Right lobe of liver (tissue), 6 donors: ENCODE results near the gene MIEF1. TPM values are rescaled to one million over a fixed set of nuclear protein-coding genes. Genes with fewer than 3 reads are reported as not detected.

ENCODE experiments used
- ATAC-seq, 4 donors: fragments of 200-7000 bp; cut with Tn5 transposase; one replicate each; pipeline ENCODE4 v1.9.1; 2020; ENCODE audit warnings: mild to moderate bottlenecking in 4 of 4, moderate library complexity in 4 of 4
- DNase-seq, 3 donors: peaks; one replicate each; pipeline ENCODE4 v3.0.0-alpha.2; 2020
- H3K27ac ChIP-seq, 3 donors: fragments of 200-600 bp; one replicate each; pipeline ENCODE4 v1.8.0; 2022
- H3K27me3 ChIP-seq, 2 donors: fragments of 200-600 bp; one replicate each; pipeline ENCODE4 v1.8.0; 2022
- H3K36me3 ChIP-seq, 4 donors: fragments of 200-600 bp; sonication (generic) in 1 of 4; one replicate each; pipeline versions ENCODE4 v1.5.1 to v1.8.0; 2017 to 2022; ENCODE audit warnings: control low read depth in 1 of 4
- H3K4me1 ChIP-seq, 4 donors: fragments of 200-600 bp; sonication (generic) in 1 of 4; one replicate each; pipeline versions ENCODE4 v1.5.1 to v1.8.0; 2017 to 2022; ENCODE audit warnings: control low read depth in 1 of 4
- H3K4me3 ChIP-seq, 3 donors: fragments of 200-600 bp; one replicate each; pipeline ENCODE4 v1.8.0; 2022
- H3K9me3 ChIP-seq, 4 donors: fragments of 200-600 bp; sonication (generic) in 1 of 4; one replicate each; pipeline versions ENCODE4 v1.5.1 to v1.8.0; 2017 to 2022; ENCODE audit warnings: control low read depth in 1 of 4
- POLR2A ChIP-seq: fragments of 450-650 bp; IDR thresholded peaks from one replicate; pipeline ENCODE4 v1.6.1; 2017; ENCODE audit warnings: antibody characterized with exemption, mild to moderate bottlenecking
- WGBS: methylation state at CpG from one replicate; pipeline ENCODE4 v1.1.6; 2018; ENCODE audit warnings: low coverage, low lambda C conversion rate; ENCODE audit not compliant: insufficient coverage; ENCODE audit errors: missing lambda C conversion rate; 5-methylcytosine and 5-hydroxymethylcytosine counted together
- intact Hi-C, 2 donors: fragments of 100-400 bp; cut with DNase I; formaldehyde crosslinking; loops; one replicate each; pipeline versions ENCODE4 v1.11.2 to v1.14.1; 2022
- total RNA-seq, 6 experiments: library from RNA; depleted of rRNA in 2 of 6; stranded (reverse); fragments of >200 nt in 2 of 6; fragmentation: NEBNext Ultra II Directional in 3 of 6; extraction: Animal tissue kit (Norgen Biotek cat#: 25700) in 3 of 6; gene quantifications; one replicate each; pipeline versions ENCODE4 v1.1.0 to v1.2.4, GENCODE V29; 2016 to 2023
- TF ChIP-seq, protein P1 (sequence below), 4 donors: fragments of 200-600 bp in 3 of 4; fragments of 450-650 bp in 1 of 4; IDR thresholded peaks; one replicate each; pipeline versions ENCODE4 v1.5.1 to v1.8.0; 2016 to 2022; ENCODE audit warnings: antibody characterized with exemption in 4 of 4, mild to moderate bottlenecking in 2 of 4
- donor health status: DM: no; HTN: yes; CAD: no.
- donor health status: DM: no; HTN: no; CAD: no.
- donor health status: DM: no; HTN: no; CAD: no.
- donor health status: DM: no; HTN: yes; CAD: no.
- donor health status: DM: no; HTN: yes; CAD: no.

Gene MIEF1
- total RNA-seq, 6 experiments from 2014 or later, result 17.4 to 24.4 (median 21.5) TPM

DNA sequence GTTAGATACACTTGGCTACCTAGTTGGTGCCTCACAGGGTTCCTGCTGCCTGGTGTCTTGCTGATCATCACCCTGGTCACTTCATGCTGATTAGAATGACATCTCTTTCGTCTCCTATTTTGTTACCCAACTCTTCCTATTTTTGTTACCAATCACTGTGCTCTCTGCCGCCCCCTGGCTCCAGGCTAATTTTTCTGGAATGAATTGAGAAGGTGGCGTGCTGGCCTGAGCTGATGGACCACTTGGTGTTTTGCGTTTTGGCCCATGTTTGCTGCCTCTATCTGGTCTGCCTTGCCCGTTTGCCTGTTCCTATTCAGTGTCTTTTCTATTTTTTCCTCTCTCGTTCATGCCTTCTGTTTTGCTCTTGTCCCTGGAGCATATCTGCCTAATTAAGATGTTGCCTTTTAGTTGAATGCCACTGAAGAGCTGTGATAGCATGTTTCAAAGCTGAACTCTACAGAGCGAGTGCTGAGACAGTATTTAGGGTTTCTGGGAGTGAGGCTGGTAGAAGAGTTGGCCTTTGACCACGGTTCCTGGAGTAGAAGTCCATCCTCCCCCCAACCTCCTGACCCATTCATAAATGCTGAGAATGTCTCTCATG is 12.4 kb downstream of the MIEF1 start:
- Histone ChIP-seq H3K27me3 (no peaks in the 10 kb centered on the region), H3K36me3 (peaks cover 18 to 63% (median 38%) of the 10 kb centered on the region in 4 donors), H3K4me3 (no peak overlapping the region), H3K27ac (no peak overlapping the region), H3K9me3 (no peaks in the 10 kb centered on the region), H3K4me1 (peaks cover 0 to 9% (median 4%) of the 10 kb centered on the region in 4 donors)
- intact Hi-C loops, result no loop called here
- peak; percentile 49 to 66 (median 60) for ATAC-seq
- DNase-seq, result peak in 1 of 3 donors; percentile 56
- no peak for TF ChIP-seq POLR2A
- TF ChIP-seq, protein P1, sequence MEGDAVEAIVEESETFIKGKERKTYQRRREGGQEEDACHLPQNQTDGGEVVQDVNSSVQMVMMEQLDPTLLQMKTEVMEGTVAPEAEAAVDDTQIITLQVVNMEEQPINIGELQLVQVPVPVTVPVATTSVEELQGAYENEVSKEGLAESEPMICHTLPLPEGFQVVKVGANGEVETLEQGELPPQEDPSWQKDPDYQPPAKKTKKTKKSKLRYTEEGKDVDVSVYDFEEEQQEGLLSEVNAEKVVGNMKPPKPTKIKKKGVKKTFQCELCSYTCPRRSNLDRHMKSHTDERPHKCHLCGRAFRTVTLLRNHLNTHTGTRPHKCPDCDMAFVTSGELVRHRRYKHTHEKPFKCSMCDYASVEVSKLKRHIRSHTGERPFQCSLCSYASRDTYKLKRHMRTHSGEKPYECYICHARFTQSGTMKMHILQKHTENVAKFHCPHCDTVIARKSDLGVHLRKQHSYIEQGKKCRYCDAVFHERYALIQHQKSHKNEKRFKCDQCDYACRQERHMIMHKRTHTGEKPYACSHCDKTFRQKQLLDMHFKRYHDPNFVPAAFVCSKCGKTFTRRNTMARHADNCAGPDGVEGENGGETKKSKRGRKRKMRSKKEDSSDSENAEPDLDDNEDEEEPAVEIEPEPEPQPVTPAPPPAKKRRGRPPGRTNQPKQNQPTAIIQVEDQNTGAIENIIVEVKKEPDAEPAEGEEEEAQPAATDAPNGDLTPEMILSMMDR (IDR thresholded peaks at IDR 0.05), result peak; percentile 64 to 74 (median 66)
- WGBS, result 44% methylated on average over 8 of the region's 8 CpGs

DNA sequence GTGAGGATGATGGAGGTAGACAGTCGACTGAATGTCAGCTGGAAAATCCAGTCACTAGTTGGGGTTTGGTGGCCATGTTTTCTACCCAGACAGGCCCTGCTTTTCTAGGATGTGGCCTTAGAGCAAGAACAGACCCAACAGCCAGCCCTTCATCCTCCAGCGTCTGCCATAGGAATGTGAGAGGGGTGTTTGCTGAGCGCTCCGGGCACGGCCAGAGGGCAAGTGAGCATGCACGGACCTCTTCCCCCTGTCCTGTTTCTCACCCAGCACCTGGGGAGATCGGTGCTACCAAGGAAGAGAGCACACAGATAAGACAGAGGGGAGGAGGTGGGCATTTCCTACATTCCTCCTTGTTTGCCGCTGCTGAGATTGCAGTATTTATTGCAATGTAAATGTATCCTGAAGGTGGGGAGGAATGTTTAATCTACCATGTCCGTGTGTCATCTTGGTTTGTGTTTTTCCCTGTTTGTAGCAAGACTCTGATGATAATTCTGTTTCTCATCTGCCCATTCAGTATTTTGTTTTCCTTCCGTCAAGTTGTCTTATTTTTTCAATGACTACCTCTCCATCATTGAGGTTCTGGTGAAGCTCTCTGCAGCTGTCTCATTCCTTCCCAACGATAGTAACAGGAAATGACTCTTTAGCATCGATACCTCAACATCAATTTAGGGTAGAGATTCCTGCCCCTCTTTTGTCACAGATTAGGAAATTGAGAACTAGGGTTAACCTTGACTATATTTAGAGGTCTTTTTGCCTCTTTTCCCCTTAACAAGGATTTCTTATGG is 13.4 kb downstream of the MIEF1 start:
- TF ChIP-seq, protein P1 (IDR thresholded peaks at IDR 0.05), result no peak
- TF ChIP-seq POLR2A, result no peak
- no peaks in the 10 kb centered on the region for H3K9me3 ChIP-seq
- no peak overlapping the region for H3K27ac ChIP-seq
- peaks cover 15 to 55% (median 34%) of the 10 kb centered on the region in 4 donors for H3K36me3 ChIP-seq
- intact Hi-C loops, result no loop called here
- H3K4me1 ChIP-seq, result peaks cover 0 to 9% (median 4%) of the 10 kb centered on the region in 4 donors
- no peak overlapping the region for H3K4me3 ChIP-seq
- 80% methylated on average over 6 of the region's 12 CpGs for WGBS
- H3K27me3 ChIP-seq, result no peaks in the 10 kb centered on the region
- DNase-seq (peak in 1 of 3 donors; percentile 15), ATAC-seq (no peak)

DNA sequence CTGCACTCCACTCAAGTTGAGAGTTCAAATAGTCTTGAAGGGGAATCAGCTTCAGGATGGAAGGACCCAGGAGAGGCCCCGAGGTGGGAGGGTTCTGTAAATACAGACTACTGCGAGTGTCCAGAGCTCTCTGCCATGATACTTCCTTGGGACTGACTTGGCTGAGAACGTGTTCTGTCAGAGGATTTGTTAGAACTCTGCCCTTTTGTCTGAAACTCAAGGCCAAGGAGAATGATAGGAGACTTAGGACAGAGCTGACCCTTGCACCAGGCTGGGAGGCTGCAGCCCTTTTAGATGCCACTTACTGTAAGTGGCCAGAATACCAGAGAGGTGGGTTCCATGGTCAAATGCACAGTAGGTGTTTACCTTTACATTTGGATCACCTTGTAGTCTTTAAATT is 15.4 kb downstream of the MIEF1 start:
- TF ChIP-seq, protein P1 (IDR thresholded peaks at IDR 0.05), result no peak
- TF ChIP-seq POLR2A, result no peak
- H3K4me1 ChIP-seq, result peaks cover 0 to 21% (median 9%) of the 10 kb centered on the region in 4 donors
- no peak overlapping the region for H3K4me3 ChIP-seq
- ATAC-seq, result no peak
- H3K27ac ChIP-seq, result no peak overlapping the region
- peaks cover 18 to 50% (median 32%) of the 10 kb centered on the region in 4 donors for H3K36me3 ChIP-seq
- peak in 1 of 3 donors; percentile 5 for DNase-seq
- H3K27me3 ChIP-seq, result no peaks in the 10 kb centered on the region
- WGBS, result no CpG with 5 or more reads among the region's 3 CpGs
- intact Hi-C loops, result no loop called here
- no peaks in the 10 kb centered on the region for H3K9me3 ChIP-seq

DNA sequence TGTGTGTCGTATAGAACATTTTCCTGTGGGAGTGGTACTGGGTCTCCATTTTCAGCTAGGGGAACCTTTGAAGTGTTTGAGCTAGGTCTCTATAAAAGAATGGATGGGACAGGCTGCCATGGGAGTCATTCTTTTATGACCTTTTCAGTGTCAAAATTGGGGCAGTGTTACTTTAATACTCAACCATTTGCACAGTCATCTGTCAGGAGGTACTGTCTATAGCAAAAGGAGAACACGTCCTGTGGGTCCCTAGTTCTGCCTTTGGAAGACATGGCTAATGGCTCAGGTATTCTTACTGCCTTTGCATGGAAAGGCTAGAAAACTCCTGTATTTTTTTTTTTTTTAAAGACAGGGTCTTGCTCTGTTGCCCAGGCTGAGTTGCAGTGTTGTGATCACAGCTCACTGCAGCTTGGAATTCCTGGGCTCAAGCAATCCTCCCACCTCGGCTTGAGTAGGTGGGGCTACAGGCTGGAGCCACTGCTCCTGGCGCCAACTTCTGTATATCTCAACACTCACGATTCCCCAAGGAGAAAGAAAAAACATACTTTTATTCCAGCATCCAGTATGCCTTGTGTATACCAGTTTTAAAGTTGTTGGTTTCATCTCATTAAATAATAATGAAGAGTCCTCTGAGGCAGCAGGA is 16.2 kb downstream of the MIEF1 start:
- 45% methylated on average over 4 of the region's 5 CpGs for WGBS
- Histone ChIP-seq H3K27me3 (no peaks in the 10 kb centered on the region), H3K4me1 (peaks cover 0 to 28% (median 13%) of the 10 kb centered on the region in 4 donors), H3K36me3 (peaks cover 21 to 51% (median 34%) of the 10 kb centered on the region in 4 donors), H3K27ac (no peak overlapping the region), H3K4me3 (no peak overlapping the region), H3K9me3 (no peaks in the 10 kb centered on the region)
- no peak for ATAC-seq
- TF ChIP-seq, protein P1 (IDR thresholded peaks at IDR 0.05), result no peak
- no peak for TF ChIP-seq POLR2A
- intact Hi-C loops, result no loop called here
- peak in 1 of 3 donors; percentile 9 for DNase-seq
